GM19438 (cell line): ENCODE data around the gene ETV2.
"Not testable (repeated sequence)": the region's sequence is repeated elsewhere in the genome, so short reads cannot be mapped to it uniquely, and the experiment has no call there.

ENCODE experiments used
- ATAC-seq: cut with Tn5 transposase; IDR thresholded peaks from one replicate; pipeline ENCODE4 v1.9.1; 2021; ENCODE audit warnings: low read depth; ENCODE audit not compliant: unreplicated experiment

The ETV2 gene

GRCh38 chr19:35641515-35642151 lies at the start of gene ETV2:
Gene ETV2, plus strand, starts transcription at chr19:35641745. Its CDS starts 716 bp downstream, at chr19:35642461.
- ATAC-seq: no peak

GRCh38 chr19:35592226-35592625 lies 49.3 kb upstream of the ETV2 start:
- ATAC-seq: no peak

- ATAC-seq: not testable (repeated sequence)
These were observed 46.5 kb upstream of the ETV2 start for GRCh38 chr19:35595026-35595425.

GRCh38 chr19:35595928-35596327 lies 45.6 kb upstream of the ETV2 start:
- ATAC-seq: no peak

GRCh38 chr19:35596366-35596999 lies 45.1 kb upstream of the ETV2 start:
- ATAC-seq: no peak

- no peak for ATAC-seq
These were observed 39.6 kb upstream of the ETV2 start for GRCh38 chr19:35601971-35602370.

- not testable (repeated sequence) for ATAC-seq
These were observed 37.1 kb upstream of the ETV2 start for GRCh38 chr19:35604436-35604835.

- not testable (repeated sequence) for ATAC-seq
These were observed 34.4 kb upstream of the ETV2 start for GRCh38 chr19:35607170-35607569.

- no peak for ATAC-seq
These were observed 33.9 kb upstream of the ETV2 start for GRCh38 chr19:35607661-35608060.

- ATAC-seq: no peak
These were observed 33.3 kb upstream of the ETV2 start for GRCh38 chr19:35608251-35608650.

GRCh38 chr19:35609851-35610353 lies 31.6 kb upstream of the ETV2 start:
- no peak for ATAC-seq

GRCh38 chr19:35612224-35612558 lies 29.4 kb upstream of the ETV2 start:
- peak; percentile 5 for ATAC-seq

- peak; percentile 64 for ATAC-seq
These were observed 28.8 kb upstream of the ETV2 start, which contains the start of gene HAUS5 for GRCh38 chr19:35612559-35613321. Gene HAUS5, plus strand, starts transcription at chr19:35612735. Its CDS starts 60 bp downstream, at chr19:35612795.

- no peak for ATAC-seq
These were observed 28.0 kb upstream of the ETV2 start for GRCh38 chr19:35613574-35613973.

GRCh38 chr19:35615036-35615435 lies 26.5 kb upstream of the ETV2 start:
- ATAC-seq: no peak

GRCh38 chr19:35618857-35619256 lies 22.7 kb upstream of the ETV2 start:
- ATAC-seq: no peak

- no peak for ATAC-seq
These were observed 22.1 kb upstream of the ETV2 start for GRCh38 chr19:35619290-35619923.

GRCh38 chr19:35620001-35620400 lies 21.5 kb upstream of the ETV2 start:
- no peak for ATAC-seq

- no peak for ATAC-seq
These were observed 19.8 kb upstream of the ETV2 start for GRCh38 chr19:35621708-35622107.

GRCh38 chr19:35622750-35623149 lies 18.8 kb upstream of the ETV2 start:
- ATAC-seq: no peak
